Measurements from ENCODE around the gene YAP1. TPM values are rescaled to one million over a fixed set of nuclear protein-coding genes. Genes with fewer than 3 reads are reported as not detected.

YAP1 gene
- total and polyA plus RNA-seq, 2 experiments from 2014 or later, result 20.6 to 111 TPM

DNA sequence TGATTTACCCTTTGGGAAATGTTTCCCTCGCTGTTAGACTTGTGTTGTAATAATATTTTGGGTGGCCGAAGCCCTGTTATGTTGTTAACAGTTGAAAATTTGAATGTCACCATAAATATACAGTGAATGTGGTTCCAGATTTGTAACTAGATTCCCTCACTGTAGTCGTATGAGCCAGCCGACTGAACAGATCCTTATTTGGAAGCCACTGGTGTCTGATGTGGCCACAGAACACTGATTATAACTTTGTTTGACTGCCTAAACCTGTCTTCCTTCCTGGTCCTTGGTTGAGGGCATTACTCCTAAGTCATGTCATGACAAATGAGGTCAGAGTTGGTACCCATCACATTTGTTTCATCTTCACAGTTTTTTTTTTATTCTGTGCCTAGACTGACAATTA lies 45.4 kb downstream of the YAP1 start:
- no peaks in the 10 kb centered on the region for H3K9me2 ChIP-seq (replicated peaks; ENCODE audit: insufficient read depth)
- peaks cover 99% of the 10 kb centered on the region for H3K79me2 ChIP-seq
- DNase-seq (ENCODE audit: low spot score), result no peak
- no peaks in the 10 kb centered on the region for H3K27me3 ChIP-seq
- H3K9me3 ChIP-seq (ENCODE audit: low read depth), result no peaks in the 10 kb centered on the region
- TF ChIP-seq EZH2 (IDR thresholded peaks at IDR 0.05; ENCODE audit: borderline replicate concordance) (no peak), EZH2phosphoT487 (IDR thresholded peaks at IDR 0.05; ENCODE audit: low read depth, severe bottlenecking, unreplicated experiment) (no peak)
- TF ChIP-seq, protein P1, sequence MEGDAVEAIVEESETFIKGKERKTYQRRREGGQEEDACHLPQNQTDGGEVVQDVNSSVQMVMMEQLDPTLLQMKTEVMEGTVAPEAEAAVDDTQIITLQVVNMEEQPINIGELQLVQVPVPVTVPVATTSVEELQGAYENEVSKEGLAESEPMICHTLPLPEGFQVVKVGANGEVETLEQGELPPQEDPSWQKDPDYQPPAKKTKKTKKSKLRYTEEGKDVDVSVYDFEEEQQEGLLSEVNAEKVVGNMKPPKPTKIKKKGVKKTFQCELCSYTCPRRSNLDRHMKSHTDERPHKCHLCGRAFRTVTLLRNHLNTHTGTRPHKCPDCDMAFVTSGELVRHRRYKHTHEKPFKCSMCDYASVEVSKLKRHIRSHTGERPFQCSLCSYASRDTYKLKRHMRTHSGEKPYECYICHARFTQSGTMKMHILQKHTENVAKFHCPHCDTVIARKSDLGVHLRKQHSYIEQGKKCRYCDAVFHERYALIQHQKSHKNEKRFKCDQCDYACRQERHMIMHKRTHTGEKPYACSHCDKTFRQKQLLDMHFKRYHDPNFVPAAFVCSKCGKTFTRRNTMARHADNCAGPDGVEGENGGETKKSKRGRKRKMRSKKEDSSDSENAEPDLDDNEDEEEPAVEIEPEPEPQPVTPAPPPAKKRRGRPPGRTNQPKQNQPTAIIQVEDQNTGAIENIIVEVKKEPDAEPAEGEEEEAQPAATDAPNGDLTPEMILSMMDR (IDR thresholded peaks at IDR 0.05; ENCODE audit: poor library complexity), result no peak
- H4K20me1 ChIP-seq (ENCODE audit: insufficient read depth, poor library complexity, severe bottlenecking), result peaks cover 46% of the 10 kb centered on the region
- H3K4me1 ChIP-seq (ENCODE audit: insufficient read depth), result peaks cover 53% of the 10 kb centered on the region
- H2AFZ ChIP-seq, result no peak overlapping the region
- no peaks in the 10 kb centered on the region for H3K36me3 ChIP-seq (replicated peaks; ENCODE audit: insufficient read depth, low read depth)
- 48% methylated on average over 4 of the region's 4 CpGs for WGBS (ENCODE audit: low lambda C conversion rate, missing lambda C conversion rate)
- no peak overlapping the region for H3K4me3 ChIP-seq
- H3K27ac ChIP-seq, result peak overlapping the region; percentile 39
- H3K4me2 ChIP-seq, result no peak overlapping the region

DNA sequence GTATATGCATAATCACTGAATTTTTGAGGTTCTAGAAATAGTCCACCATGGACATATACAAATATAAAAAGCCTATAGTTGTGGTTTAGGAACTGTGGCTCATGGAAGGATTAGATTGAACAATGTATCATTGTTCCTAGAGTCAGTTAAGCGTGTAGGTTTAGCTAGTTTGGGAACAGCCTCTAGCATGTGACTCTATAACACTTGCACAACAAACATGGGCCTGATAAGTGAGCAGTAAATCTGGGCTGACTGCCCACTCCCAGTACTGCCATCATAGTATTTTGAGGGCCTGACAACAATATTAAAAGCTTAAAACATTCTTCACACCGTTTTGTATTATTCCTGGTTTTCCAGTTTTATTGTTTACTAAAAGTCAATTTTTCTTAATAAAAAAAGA lies 47.0 kb downstream of the YAP1 start:
- no peak overlapping the region for H3K4me3 ChIP-seq
- TF ChIP-seq EZH2 (IDR thresholded peaks at IDR 0.05; ENCODE audit: borderline replicate concordance), result no peak
- no peaks in the 10 kb centered on the region for H3K9me3 ChIP-seq (ENCODE audit: low read depth)
- H3K4me2 ChIP-seq, result peak overlapping the region; percentile 12
- peak; percentile 49 for DNase-seq (ENCODE audit: low spot score)
- peaks cover 58% of the 10 kb centered on the region for H3K4me1 ChIP-seq (ENCODE audit: insufficient read depth)
- no peak overlapping the region for H2AFZ ChIP-seq
- no peaks in the 10 kb centered on the region for H3K27me3 ChIP-seq
- WGBS (ENCODE audit: low lambda C conversion rate, missing lambda C conversion rate), result 26% methylated on average over 2 of the region's 2 CpGs
- H3K79me2 ChIP-seq, result peaks cover 99% of the 10 kb centered on the region
- no peaks in the 10 kb centered on the region for H3K9me2 ChIP-seq (replicated peaks; ENCODE audit: insufficient read depth)
- peak overlapping the region; percentile 39 for H3K27ac ChIP-seq
- peaks cover 43% of the 10 kb centered on the region for H4K20me1 ChIP-seq (ENCODE audit: insufficient read depth, poor library complexity, severe bottlenecking)
- H3K36me3 ChIP-seq (replicated peaks; ENCODE audit: insufficient read depth, low read depth), result no peaks in the 10 kb centered on the region

DNA sequence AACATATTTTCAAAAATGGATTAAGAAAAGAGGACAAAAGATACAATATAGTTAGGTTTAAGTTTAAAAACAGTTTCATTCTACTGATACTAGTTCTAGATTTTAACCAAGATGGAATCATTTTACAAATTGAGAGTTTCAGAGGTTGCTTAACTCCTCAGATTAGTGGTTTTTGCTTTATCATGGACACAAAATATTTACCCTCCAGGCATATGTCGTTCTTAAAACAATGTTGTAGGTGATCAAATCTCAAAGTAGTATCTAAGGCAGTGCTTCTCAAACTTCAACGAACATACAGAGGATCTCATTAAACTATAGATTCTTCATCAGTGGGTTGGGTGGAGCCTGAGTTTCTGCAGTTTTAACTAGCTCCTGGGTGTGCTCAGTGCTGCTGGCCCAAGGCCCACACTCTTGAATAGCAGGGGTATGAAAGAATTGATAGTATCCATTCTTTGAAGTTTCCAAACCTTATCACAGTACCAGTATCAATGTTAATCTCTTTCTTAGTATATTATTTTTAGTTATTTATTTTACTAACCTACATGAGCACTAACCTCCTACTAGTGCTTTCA lies 48.0 kb downstream of the YAP1 start:
- Histone ChIP-seq H3K4me1 (ENCODE audit: insufficient read depth) (peaks cover 58% of the 10 kb centered on the region), H3K27me3 (no peaks in the 10 kb centered on the region), H3K27ac (peak overlapping the region; percentile 39), H3K4me3 (no peak overlapping the region), H3K79me2 (peaks cover 99% of the 10 kb centered on the region), H2AFZ (no peak overlapping the region), H3K4me2 (no peak overlapping the region), H3K9me2 (replicated peaks; ENCODE audit: insufficient read depth) (no peaks in the 10 kb centered on the region), H3K36me3 (replicated peaks; ENCODE audit: insufficient read depth, low read depth) (no peaks in the 10 kb centered on the region), H4K20me1 (ENCODE audit: insufficient read depth, poor library complexity, severe bottlenecking) (peaks cover 37% of the 10 kb centered on the region), H3K9me3 (ENCODE audit: low read depth) (no peaks in the 10 kb centered on the region)
- 21% methylated on average over 2 of the region's 2 CpGs for WGBS (ENCODE audit: low lambda C conversion rate, missing lambda C conversion rate)
- TF ChIP-seq, protein P1 (IDR thresholded peaks at IDR 0.05; ENCODE audit: poor library complexity), result no peak
- TF ChIP-seq EZH2 (IDR thresholded peaks at IDR 0.05; ENCODE audit: borderline replicate concordance) (no peak), EZH2phosphoT487 (IDR thresholded peaks at IDR 0.05; ENCODE audit: low read depth, severe bottlenecking, unreplicated experiment) (no peak)
- DNase-seq (ENCODE audit: low spot score), result no peak

DNA sequence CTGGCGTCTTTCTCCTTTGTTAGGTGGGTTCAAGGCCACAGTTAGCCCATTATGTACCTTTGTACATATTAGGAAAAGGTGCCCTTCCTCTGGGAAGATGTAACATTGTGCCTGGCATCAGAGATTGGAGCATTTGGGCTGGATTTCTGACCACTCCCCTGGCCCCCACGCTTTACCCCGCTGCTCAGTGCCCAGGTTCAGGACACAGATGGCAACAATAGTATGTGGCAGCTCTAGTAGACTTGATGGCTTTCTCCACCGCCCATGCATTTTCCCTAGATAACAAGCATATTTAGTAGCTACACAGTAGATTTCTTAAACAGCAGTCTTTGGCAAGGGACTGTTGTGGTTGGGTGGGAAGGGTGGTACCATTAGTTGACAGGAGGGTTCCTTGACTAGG lies 53.1 kb downstream of the YAP1 start:
- H3K4me1 ChIP-seq (ENCODE audit: insufficient read depth), result peaks cover 12% of the 10 kb centered on the region
- H3K9me3 ChIP-seq (ENCODE audit: low read depth), result no peaks in the 10 kb centered on the region
- no peak overlapping the region for H3K27ac ChIP-seq
- H3K36me3 ChIP-seq (replicated peaks; ENCODE audit: insufficient read depth, low read depth), result no peaks in the 10 kb centered on the region
- H3K79me2 ChIP-seq, result peaks cover 100% of the 10 kb centered on the region
- H2AFZ ChIP-seq, result no peak overlapping the region
- H3K4me3 ChIP-seq, result no peak overlapping the region
- H3K9me2 ChIP-seq (replicated peaks; ENCODE audit: insufficient read depth), result no peaks in the 10 kb centered on the region
- H4K20me1 ChIP-seq (ENCODE audit: insufficient read depth, poor library complexity, severe bottlenecking), result peaks cover 27% of the 10 kb centered on the region
- TF ChIP-seq EZH2phosphoT487 (IDR thresholded peaks at IDR 0.05; ENCODE audit: low read depth, severe bottlenecking, unreplicated experiment) (no peak), EZH2 (IDR thresholded peaks at IDR 0.05; ENCODE audit: borderline replicate concordance) (no peak)
- TF ChIP-seq, protein P1 (IDR thresholded peaks at IDR 0.05; ENCODE audit: poor library complexity), result no peak
- no peaks in the 10 kb centered on the region for H3K27me3 ChIP-seq
- DNase-seq (ENCODE audit: low spot score), result no peak
- 94% methylated on average over 4 of the region's 4 CpGs for WGBS (ENCODE audit: low lambda C conversion rate, missing lambda C conversion rate)
- H3K4me2 ChIP-seq, result no peak overlapping the region
